MM.1S (cell line): ENCODE data around the gene MDFI.

Source experiments
- CTCF ChIP-seq: fragments of 300-600 bp; sonication (generic); IDR thresholded peaks from 2 replicates; pipeline ENCODE4 v1.5.1; 2016; ENCODE audit warnings: antibody characterized with exemption, low read length, mixed read lengths
- EZH2 ChIP-seq: fragments of 300-600 bp; sonication (generic); optimal IDR thresholded peaks from 2 replicates; pipeline ENCODE3; 2017; ENCODE audit warnings: low read depth, mild to moderate bottlenecking, antibody characterized with exemption, low read length, mixed read lengths

- no peak for TF ChIP-seq CTCF
- no peak for TF ChIP-seq EZH2
Measured at GRCh38 chr6:41667195-41667594, 28.9 kb downstream of the MDFI start.
